Measurements from ENCODE around the gene FRYL.
"Not testable (repeated sequence)": the region's sequence is repeated elsewhere in the genome, so short reads cannot be mapped to it uniquely, and the experiment has no call there.

Gene FRYL

DNA sequence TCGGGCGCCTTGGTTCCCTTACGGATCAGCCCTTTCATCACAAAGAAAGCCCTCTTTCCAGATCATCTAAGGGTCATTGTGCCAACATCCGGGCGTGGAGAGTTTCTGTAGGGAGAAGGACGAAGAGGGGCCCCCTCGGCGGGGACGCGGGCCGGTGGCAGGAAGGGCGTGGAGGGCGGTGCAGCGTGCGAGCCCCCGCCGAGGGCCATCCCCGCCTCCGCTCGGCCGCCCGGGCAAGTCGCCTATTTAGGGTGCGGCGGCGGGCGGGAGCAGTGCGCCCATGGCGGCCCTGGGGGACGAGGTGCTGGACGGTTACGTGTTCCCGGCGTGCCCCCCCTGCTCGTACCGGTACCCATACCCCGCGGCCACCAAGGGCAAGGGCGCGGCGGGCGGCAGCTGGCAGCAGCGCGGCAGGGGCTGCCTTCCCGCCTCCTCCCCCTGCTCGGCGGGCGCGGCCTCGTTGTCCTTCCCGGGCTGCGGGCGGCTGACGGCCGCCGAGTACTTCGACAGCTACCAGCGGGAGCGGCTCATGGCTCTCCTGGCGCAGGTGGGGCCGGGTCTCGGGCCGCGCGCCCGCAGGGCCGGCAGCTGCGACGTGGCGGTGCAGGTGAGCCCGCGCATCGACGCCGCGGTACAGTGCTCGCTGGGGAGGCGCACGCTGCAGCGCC is 289.9 kb downstream of the FRYL start, which contains the start of gene ZAR1:
TSS of gene ZAR1 (plus strand) at position 241 of the 668 bp plus-strand sequence. CDS start at position 281, 40 bp downstream.
- no peak for DNase-seq (ENCODE audit: low spot score)

- no peak for DNase-seq (ENCODE audit: low spot score)
Measured at GRCh38 chr4:48489683-48490011, 290.4 kb downstream of the FRYL start.

DNA sequence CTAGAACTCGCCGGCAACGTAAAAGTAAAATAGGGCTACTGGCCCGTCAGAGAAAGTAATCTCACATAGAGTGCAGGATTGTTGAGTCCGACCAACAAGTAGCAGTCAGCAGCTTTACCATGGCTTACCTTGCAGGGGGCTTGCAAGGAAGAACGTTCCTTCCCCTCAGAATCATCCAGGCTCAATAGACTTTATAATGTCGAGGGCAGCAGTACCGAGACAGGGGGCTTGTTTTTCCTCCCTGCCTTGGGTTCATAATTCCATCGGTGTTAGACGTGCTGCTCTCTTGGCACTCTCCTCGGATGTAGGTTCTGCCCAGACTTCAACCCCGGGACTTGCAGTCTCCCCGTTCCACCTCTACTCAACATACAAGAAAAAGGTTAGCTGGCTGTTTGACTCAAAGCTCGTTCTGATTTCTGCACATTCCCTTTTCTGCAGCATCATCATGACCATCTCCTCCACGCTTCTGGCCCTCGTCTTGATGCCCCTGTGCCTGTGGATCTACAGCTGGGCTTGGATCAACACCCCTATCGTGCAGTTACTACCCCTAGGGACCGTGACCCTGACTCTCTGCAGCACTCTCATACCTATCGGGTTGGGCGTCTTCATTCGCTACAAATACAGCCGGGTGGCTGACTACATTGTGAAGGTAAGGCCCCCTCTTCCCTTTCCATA is 295.4 kb downstream of the FRYL start:
- DNase-seq (ENCODE audit: low spot score) = no peak

- DNase-seq (ENCODE audit: low spot score) = no peak
Measured at GRCh38 chr4:48483777-48484493, 296.1 kb downstream of the FRYL start.

GRCh38 chr4:48483006-48483776 is 296.9 kb downstream of the FRYL start, which contains the start of gene SLC10A4:
TSS of gene SLC10A4 (plus strand) at chr4:48483343. CDS start at chr4:48483562, 219 bp downstream.
- no peak for DNase-seq (ENCODE audit: low spot score)

DNA sequence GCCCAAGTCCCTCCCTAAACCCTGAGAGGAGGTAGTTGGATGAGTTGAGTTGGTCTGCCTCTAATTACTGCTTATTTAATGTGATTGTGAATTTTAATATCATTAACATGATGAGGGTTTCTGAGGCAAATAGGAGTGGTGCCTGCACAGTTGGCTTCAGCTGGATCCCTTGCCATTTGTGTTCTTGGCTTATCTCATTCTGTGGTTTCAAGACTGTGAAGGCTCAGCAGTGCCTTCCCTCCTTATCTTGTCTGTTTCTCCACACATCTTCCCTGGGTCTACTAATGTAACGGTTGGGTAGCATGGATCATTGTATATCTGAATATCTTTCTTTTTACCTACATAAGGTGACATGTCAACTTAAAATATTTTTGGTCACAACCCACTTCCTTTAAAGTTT is 298.5 kb downstream of the FRYL start:
- no peak for DNase-seq (ENCODE audit: low spot score)

DNA sequence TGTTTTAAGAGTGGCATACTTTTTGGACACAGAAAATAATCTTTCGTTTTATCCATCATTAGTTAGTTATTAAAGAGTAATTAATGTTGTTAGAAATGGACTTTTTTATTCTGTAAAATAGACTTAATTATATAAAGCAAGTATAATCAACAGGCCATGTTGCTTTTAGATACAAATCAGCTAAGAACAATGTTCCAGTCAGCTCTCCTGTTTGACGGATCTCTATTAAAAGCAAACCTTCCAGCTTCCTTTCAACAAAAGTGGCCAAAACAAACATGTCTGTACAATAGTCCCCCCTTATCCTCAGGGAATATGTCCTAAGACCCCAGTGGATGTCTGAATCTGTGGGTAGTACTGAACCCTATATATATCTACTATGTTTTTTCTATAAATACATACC is 301.8 kb downstream of the FRYL start:
- DNase-seq (ENCODE audit: low spot score) = no peak

DNA sequence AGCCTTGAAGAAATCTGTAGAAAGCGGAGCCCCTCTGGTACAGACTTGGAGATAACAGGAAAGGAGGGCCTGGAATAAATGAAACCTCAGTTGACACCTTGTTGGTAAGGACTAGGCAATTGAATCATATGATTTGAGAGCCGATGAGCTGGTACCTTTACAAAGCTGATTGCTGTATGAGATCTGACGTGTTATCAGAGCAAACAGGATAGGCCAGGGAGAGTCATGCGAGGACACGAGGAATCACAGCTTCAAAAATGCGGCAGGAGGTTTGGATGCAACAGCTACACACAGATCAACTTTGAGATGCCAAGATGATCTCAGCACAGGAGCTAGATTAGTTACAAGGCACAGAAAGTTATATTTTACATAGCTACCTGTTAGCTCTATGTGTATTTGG is 304.3 kb downstream of the FRYL start:
- no peak for DNase-seq (ENCODE audit: low spot score)

DNA sequence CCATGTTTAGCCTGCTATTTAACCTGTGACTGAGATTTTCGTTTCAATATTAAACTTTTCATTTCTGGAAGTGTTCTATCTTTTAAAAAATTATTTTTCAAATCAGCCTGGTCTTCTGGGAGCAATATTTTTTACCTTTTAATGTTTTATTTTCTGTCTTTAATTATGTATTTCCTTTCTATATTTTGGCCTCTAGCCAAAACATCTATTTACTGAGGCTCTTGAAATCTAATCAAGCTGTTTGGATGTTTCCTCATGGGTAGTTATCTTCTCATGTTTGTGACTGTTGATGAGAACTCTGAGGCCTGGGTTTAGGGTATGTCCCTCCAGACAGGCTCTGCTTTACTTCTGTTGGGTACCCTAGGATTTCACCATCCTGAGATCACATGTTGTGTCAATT is 307.3 kb downstream of the FRYL start:
- DNase-seq (ENCODE audit: low spot score) = no peak

GRCh38 chr4:48470570-48470969 is 309.5 kb downstream of the FRYL start:
- DNase-seq (ENCODE audit: low spot score) = peak; percentile 5

DNA sequence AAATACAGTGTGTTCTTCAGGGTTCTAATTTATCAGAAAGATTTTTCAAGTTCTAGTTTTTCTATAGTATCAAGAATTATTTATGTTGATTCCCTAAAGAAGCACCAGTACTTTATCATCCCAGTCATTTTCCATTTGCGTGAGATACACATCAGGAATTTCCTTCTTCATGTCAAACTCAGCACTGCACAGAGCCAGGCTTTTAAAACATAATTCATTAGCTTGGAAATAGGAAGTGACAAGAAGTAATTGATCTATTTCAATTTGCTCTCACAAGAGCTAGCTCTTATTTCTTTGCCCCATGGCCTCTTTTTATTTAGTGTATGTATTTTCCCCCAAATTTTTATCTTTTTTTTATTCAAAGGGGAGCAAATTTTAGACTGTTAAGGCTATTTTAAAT is 309.9 kb downstream of the FRYL start:
- no peak for DNase-seq (ENCODE audit: low spot score)

GRCh38 chr4:48467891-48468290 is 312.2 kb downstream of the FRYL start:
- DNase-seq (ENCODE audit: low spot score) = no peak

DNA sequence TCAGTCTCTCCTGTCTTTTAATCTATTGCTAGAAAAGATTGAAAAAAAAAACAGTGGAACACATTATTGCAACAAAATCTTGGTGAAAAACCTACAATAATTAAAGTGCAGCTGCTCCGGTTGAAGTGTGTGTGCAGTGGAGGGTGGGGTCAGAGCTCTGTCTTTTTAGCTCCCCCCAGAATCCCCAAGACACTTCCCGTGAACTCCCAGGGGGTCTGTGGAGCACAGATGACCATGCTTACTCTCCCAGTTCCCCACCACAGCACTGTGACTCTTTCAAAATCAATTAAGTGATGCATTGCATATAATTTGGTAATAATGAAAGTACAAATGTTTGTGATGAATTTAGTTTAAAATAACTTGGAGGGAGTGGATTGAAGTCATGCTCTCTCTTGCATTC is 312.6 kb downstream of the FRYL start:
- no peak for DNase-seq (ENCODE audit: low spot score)

- no peak for DNase-seq (ENCODE audit: low spot score)
Measured at GRCh38 chr4:48462363-48462762, 317.7 kb downstream of the FRYL start.

GRCh38 chr4:48461000-48461399 is 319.1 kb downstream of the FRYL start:
- no peak for DNase-seq (ENCODE audit: low spot score)

- DNase-seq (ENCODE audit: low spot score) = no peak
Measured at GRCh38 chr4:48454591-48454990, 325.5 kb downstream of the FRYL start.

DNA sequence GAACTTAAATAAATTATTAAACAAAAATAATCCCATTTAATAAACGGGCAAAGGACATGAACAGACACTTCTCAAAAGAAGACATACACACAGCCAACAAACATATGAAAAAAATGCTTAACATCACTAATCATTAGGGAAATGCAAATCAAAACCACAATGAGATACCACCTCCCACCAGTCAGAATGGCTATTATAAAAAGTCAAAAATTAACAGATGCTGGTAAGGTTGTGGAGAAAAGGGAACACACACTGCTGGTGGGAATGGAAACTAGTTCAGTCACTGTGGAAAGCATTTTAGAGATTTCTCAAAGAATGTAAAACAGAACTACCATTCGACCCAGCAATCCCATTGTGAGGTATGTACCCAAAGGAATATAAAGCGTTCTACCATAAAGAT is 328.4 kb downstream of the FRYL start:
- DNase-seq (ENCODE audit: low spot score) = not testable (repeated sequence)

GRCh38 chr4:48450740-48451139 is 329.3 kb downstream of the FRYL start:
- DNase-seq (ENCODE audit: low spot score) = no peak

- DNase-seq (ENCODE audit: low spot score) = no peak
Measured at GRCh38 chr4:48449151-48449550, 330.9 kb downstream of the FRYL start.

All from activated CD4-positive, alpha-beta T cell treated with anti-CD3 and anti-CD28 coated beads, Interleukin-2, Interleukin-4, amounts not matched to agents 100 ng/mL and 50 ng/mL, durations not matched to agents 16 hours and 8 hours (primary cell).